Mucosa of descending colon (tissue), 3 donors: ENCODE results near the gene VSIG2. TPM values are rescaled to one million over a fixed set of nuclear protein-coding genes. Genes with fewer than 3 reads are reported as not detected.

Experiments used
- ATAC-seq: fragments of 200-7000 bp; cut with Tn5 transposase; one replicate; pipeline ENCODE4 v1.9.1; 2020; ENCODE audit warnings: mild to moderate bottlenecking, moderate library complexity
- DNase-seq, 3 donors: peaks; one replicate each; pipeline ENCODE4 v3.0.0-alpha.2; 2020
- H3K36me3 ChIP-seq: fragments of 200-600 bp; one replicate; pipeline ENCODE4 v1.8.0; 2021; ENCODE audit warnings: low read depth, mild to moderate bottlenecking
- H3K4me1 ChIP-seq: fragments of 200-600 bp; one replicate; pipeline ENCODE4 v1.8.0; 2021; ENCODE audit warnings: low read depth, mild to moderate bottlenecking
- H3K4me3 ChIP-seq: fragments of 200-600 bp; one replicate; pipeline ENCODE4 v1.8.0; 2021; ENCODE audit warnings: mild to moderate bottlenecking
- H3K9me3 ChIP-seq: fragments of 200-600 bp; one replicate; pipeline ENCODE4 v1.8.0; 2021; ENCODE audit warnings: mild to moderate bottlenecking
- intact Hi-C, 2 donors: fragments of 100-400 bp; cut with DNase I in 1 of 2; cut with micrococcal nuclease in 1 of 2; formaldehyde crosslinking; loops; one replicate each; pipeline versions ENCODE4 v1.11.0 to v1.11.1; 2022; cut with DNase I, micrococcal nuclease
- total RNA-seq, 3 donors: library from RNA; stranded (reverse); fragmentation: NEBNext Ultra II Directional in 2 of 3; extraction: Animal tissue kit (Norgen Biotek cat#: 25700) in 2 of 3; gene quantifications; one replicate each; pipeline versions ENCODE4 v1.2.1 to v1.2.4, GENCODE V29; 2021 to 2023
- TF ChIP-seq, protein P1 (sequence below): fragments of 200-600 bp; IDR thresholded peaks from one replicate; pipeline ENCODE4 v1.8.0; 2022; ENCODE audit warnings: antibody characterized with exemption, mild to moderate bottlenecking
- donor health status: DM: no; HTN: no; CAD: no; lungs with moderate emphysema.
- donor health status: DM: no; HTN: no; CAD: no.
- donor health status: DM: no; HTN: yes; CAD: no.

VSIG2 gene
- total RNA-seq, 3 donors from 2014 or later = 78.6 to 268 (median 126) TPM

GRCh38 chr11:124762105-124762623 lies 10.1 kb upstream of the VSIG2 start, which contains the start of gene ESAM:
TSS of gene ESAM (minus strand) at chr11:124762290. CDS start at chr11:124762154, 136 bp downstream.
- Histone ChIP-seq H3K4me1 (peaks cover 35% of the 10 kb centered on the region), H3K36me3 (no peaks in the 10 kb centered on the region), H3K4me3 (peak within 1 kb of the TSS; percentile 32), H3K9me3 (no peaks in the 10 kb centered on the region)
- intact Hi-C loops = loop anchor here in 1 of 2 donors (5.0 kb wide), 1 partner anchor 90 kb away; the partner anchor contains the start of genes SIAE and SPA17
- DNase-seq = peak; percentile 78 to 87 (median 85)
- TF ChIP-seq, protein P1, sequence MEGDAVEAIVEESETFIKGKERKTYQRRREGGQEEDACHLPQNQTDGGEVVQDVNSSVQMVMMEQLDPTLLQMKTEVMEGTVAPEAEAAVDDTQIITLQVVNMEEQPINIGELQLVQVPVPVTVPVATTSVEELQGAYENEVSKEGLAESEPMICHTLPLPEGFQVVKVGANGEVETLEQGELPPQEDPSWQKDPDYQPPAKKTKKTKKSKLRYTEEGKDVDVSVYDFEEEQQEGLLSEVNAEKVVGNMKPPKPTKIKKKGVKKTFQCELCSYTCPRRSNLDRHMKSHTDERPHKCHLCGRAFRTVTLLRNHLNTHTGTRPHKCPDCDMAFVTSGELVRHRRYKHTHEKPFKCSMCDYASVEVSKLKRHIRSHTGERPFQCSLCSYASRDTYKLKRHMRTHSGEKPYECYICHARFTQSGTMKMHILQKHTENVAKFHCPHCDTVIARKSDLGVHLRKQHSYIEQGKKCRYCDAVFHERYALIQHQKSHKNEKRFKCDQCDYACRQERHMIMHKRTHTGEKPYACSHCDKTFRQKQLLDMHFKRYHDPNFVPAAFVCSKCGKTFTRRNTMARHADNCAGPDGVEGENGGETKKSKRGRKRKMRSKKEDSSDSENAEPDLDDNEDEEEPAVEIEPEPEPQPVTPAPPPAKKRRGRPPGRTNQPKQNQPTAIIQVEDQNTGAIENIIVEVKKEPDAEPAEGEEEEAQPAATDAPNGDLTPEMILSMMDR = no peak
- peak; percentile 79 for ATAC-seq

GRCh38 chr11:124761301-124762104 lies 9.4 kb upstream of the VSIG2 start:
- Histone ChIP-seq H3K4me3 (peak overlapping the region; percentile 32), H3K4me1 (peaks cover 35% of the 10 kb centered on the region), H3K36me3 (no peaks in the 10 kb centered on the region), H3K9me3 (no peaks in the 10 kb centered on the region)
- TF ChIP-seq, protein P1 = no peak
- ATAC-seq = no peak
- DNase-seq = no peak
- intact Hi-C loops = loop anchor here in 1 of 2 donors (5.0 kb wide), 1 partner anchor 89 kb away; the partner anchor contains the start of genes SIAE and SPA17

- intact Hi-C loops = loop anchor here in 1 of 2 donors (5.0 kb wide), 1 partner anchor 89 kb away; the partner anchor contains the start of genes SIAE and SPA17
- Histone ChIP-seq H3K4me3 (no peak overlapping the region), H3K9me3 (no peaks in the 10 kb centered on the region), H3K36me3 (no peaks in the 10 kb centered on the region), H3K4me1 (peaks cover 35% of the 10 kb centered on the region)
- TF ChIP-seq, protein P1 = no peak
- DNase-seq = no peak
- ATAC-seq = no peak
These were observed 8.8 kb upstream of the VSIG2 start for GRCh38 chr11:124760806-124761205.

DNA sequence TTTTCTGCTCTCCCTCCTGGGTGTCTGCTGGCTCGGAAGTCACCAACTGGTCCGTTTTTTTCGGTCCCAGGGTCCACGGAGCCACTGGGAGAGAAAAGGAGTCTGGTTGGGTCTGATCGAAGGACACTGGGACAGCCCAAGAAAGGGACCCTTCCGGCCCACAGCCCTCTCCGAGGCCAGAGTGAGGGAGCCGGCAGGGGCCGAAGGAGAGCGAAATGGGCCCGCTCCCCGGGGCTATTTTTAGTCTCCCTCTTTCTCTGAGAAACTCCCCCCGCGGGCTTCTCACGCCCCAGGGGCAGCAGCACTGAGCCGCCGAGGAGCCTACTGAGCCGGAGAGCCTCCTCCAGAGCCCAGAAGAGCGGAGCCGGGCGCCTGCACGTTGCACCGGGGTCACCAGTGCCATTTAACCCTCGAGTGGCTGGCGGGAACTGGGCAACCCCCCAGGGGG lies 8.2 kb upstream of the VSIG2 start:
- H3K9me3 ChIP-seq = no peaks in the 10 kb centered on the region
- TF ChIP-seq, protein P1 = no peak
- peak in 1 of 3 donors; percentile 61 for DNase-seq
- no peak overlapping the region for H3K4me3 ChIP-seq
- H3K36me3 ChIP-seq = no peaks in the 10 kb centered on the region
- intact Hi-C loops = loop anchor here in 1 of 2 donors (5.0 kb wide), 1 partner anchor 88 kb away; the partner anchor contains the start of genes SIAE and SPA17
- no peak for ATAC-seq
- H3K4me1 ChIP-seq = peaks cover 35% of the 10 kb centered on the region

GRCh38 chr11:124759266-124760204 lies 7.5 kb upstream of the VSIG2 start:
- intact Hi-C loops = loop anchor here in 1 of 2 donors (5.0 kb wide), 1 partner anchor 87 kb away; the partner anchor contains the start of genes SIAE and SPA17
- Histone ChIP-seq H3K36me3 (no peaks in the 10 kb centered on the region), H3K4me3 (no peak overlapping the region), H3K9me3 (no peaks in the 10 kb centered on the region), H3K4me1 (peaks cover 35% of the 10 kb centered on the region)
- no peak for ATAC-seq
- peak in 1 of 3 donors; percentile 54 for DNase-seq
- TF ChIP-seq, protein P1 = no peak
